Ureter (tissue), 1 donor: ENCODE data around the gene ARRDC5. TPM values are rescaled to one million over a fixed set of nuclear protein-coding genes. Genes with fewer than 3 reads are reported as not detected.
"Not testable (repeated sequence)": the region's sequence is repeated elsewhere in the genome, so short reads cannot be mapped to it uniquely, and the experiment has no call there.

Experiments
- DNase-seq: peaks from one replicate; pipeline ENCODE4 v3.0.0-alpha.2; 2020; ENCODE audit warnings: low spot score
- total RNA-seq: library from RNA; stranded (reverse); gene quantifications from one replicate; pipeline ENCODE4 v1.2.4, GENCODE V29; 2023
- donor health status: DM: yes; HTN: yes; CAD: no.

The ARRDC5 gene
- total RNA-seq = 1.1 TPM

GRCh38 chr19:4902796-4903195 lies at the start of gene ARRDC5:
Gene ARRDC5 (minus strand): TSS chr19:4902896. CDS start chr19:4902825, 71 bp downstream.
- no peak for DNase-seq

GRCh38 chr19:4951656-4952055 lies 49.0 kb upstream of the ARRDC5 start:
- DNase-seq = no peak

- DNase-seq = not testable (repeated sequence)
These were observed 48.0 kb upstream of the ARRDC5 start for GRCh38 chr19:4950650-4951049.

GRCh38 chr19:4941638-4942169 lies 39.0 kb upstream of the ARRDC5 start:
- DNase-seq = not testable (repeated sequence)

- no peak for DNase-seq
These were observed 36.8 kb upstream of the ARRDC5 start for GRCh38 chr19:4939466-4939865.

- not testable (repeated sequence) for DNase-seq
These were observed 35.8 kb upstream of the ARRDC5 start for GRCh38 chr19:4938461-4938860.

- DNase-seq = no peak
These were observed 34.4 kb upstream of the ARRDC5 start for GRCh38 chr19:4937060-4937459.

- DNase-seq = no peak
These were observed 32.7 kb upstream of the ARRDC5 start for GRCh38 chr19:4935444-4935843.

GRCh38 chr19:4933528-4933927 lies 30.8 kb upstream of the ARRDC5 start:
- no peak for DNase-seq

- no peak for DNase-seq
These were observed 30.0 kb upstream of the ARRDC5 start for GRCh38 chr19:4932711-4933110.

- no peak for DNase-seq
These were observed 28.0 kb upstream of the ARRDC5 start for GRCh38 chr19:4930664-4931063.

GRCh38 chr19:4929186-4929585 lies 26.5 kb upstream of the ARRDC5 start:
- no peak for DNase-seq

- no peak for DNase-seq
These were observed 20.6 kb upstream of the ARRDC5 start for GRCh38 chr19:4923276-4923747.

GRCh38 chr19:4922530-4923275 lies 20.0 kb upstream of the ARRDC5 start:
- no peak for DNase-seq

GRCh38 chr19:4916292-4917082 lies 13.8 kb upstream of the ARRDC5 start:
- DNase-seq = no peak

GRCh38 chr19:4914736-4915501 lies 12.2 kb upstream of the ARRDC5 start:
- DNase-seq = peak; percentile 51

GRCh38 chr19:4913996-4914735 lies 11.5 kb upstream of the ARRDC5 start:
- no peak for DNase-seq

GRCh38 chr19:4911786-4912672 lies 9.3 kb upstream of the ARRDC5 start:
- peak; percentile 77 for DNase-seq

- DNase-seq = no peak
These were observed 8.6 kb upstream of the ARRDC5 start for GRCh38 chr19:4911314-4911713.
